GM18499 (cell line): ENCODE results near the gene GLDC.

Experiments
- ATAC-seq: cut with Tn5 transposase; IDR thresholded peaks from one replicate; pipeline ENCODE4 v1.9.1; 2021; ENCODE audit warnings: moderate number of reproducible peaks; ENCODE audit not compliant: insufficient read depth, unreplicated experiment

Gene GLDC

GRCh38 chr9:6665628-6666027 is 20.1 kb upstream of the GLDC start:
- no peak for ATAC-seq

- ATAC-seq, result no peak
Measured at GRCh38 chr9:6664204-6664680, 18.7 kb upstream of the GLDC start.

GRCh38 chr9:6660512-6660911 is 15.0 kb upstream of the GLDC start:
- no peak for ATAC-seq

GRCh38 chr9:6658628-6659353 is 13.3 kb upstream of the GLDC start:
- no peak for ATAC-seq

GRCh38 chr9:6656614-6657300 is 11.2 kb upstream of the GLDC start:
- ATAC-seq, result no peak

- peak; percentile 83 for ATAC-seq
Measured at GRCh38 chr9:6655036-6655435, 9.5 kb upstream of the GLDC start.

GRCh38 chr9:6646293-6646636 is 736 bp upstream of the GLDC start:
- ATAC-seq, result no peak

- peak; percentile 13 for ATAC-seq
Measured at GRCh38 chr9:6645105-6645354, 499 bp downstream of the GLDC start.

GRCh38 chr9:6644346-6645104 is 1.0 kb downstream of the GLDC start:
- ATAC-seq, result no peak

GRCh38 chr9:6641961-6642360 is 3.6 kb downstream of the GLDC start:
- no peak for ATAC-seq

GRCh38 chr9:6641561-6641960 is 4.0 kb downstream of the GLDC start:
- no peak for ATAC-seq

GRCh38 chr9:6641056-6641455 is 4.5 kb downstream of the GLDC start:
- ATAC-seq, result no peak

- ATAC-seq, result no peak
Measured at GRCh38 chr9:6640268-6641051, 5.1 kb downstream of the GLDC start.

- no peak for ATAC-seq
Measured at GRCh38 chr9:6639622-6640021, 5.9 kb downstream of the GLDC start.

- no peak for ATAC-seq
Measured at GRCh38 chr9:6634444-6634843, 11.1 kb downstream of the GLDC start.

GRCh38 chr9:6633378-6633777 is 12.2 kb downstream of the GLDC start:
- ATAC-seq, result no peak

- ATAC-seq, result peak; percentile 95
Measured at GRCh38 chr9:6632516-6633183, 12.9 kb downstream of the GLDC start.

- ATAC-seq, result peak; percentile 4
Measured at GRCh38 chr9:6631207-6631512, 14.4 kb downstream of the GLDC start.

- ATAC-seq, result peak; percentile 37
Measured at GRCh38 chr9:6630502-6631206, 14.9 kb downstream of the GLDC start.

GRCh38 chr9:6628704-6629103 is 16.8 kb downstream of the GLDC start:
- no peak for ATAC-seq
